GM12878 (cell line): ENCODE data around the gene RGS6. TPM values are rescaled to one million over a fixed set of nuclear protein-coding genes. Genes with fewer than 3 reads are reported as not detected.

ENCODE experiments used
- ATAC-seq: fragments of 200-7000 bp; cut with Tn5 transposase; 3 replicates; pipeline ENCODE4 v1.9.1; 2020; ENCODE audit warnings: mild to moderate bottlenecking, moderate library complexity
- BruUV-seq: library from RNA; stranded (reverse); fragments of 400-500 nt; replicated peaks from 2 replicates; lab custom pipeline; 2021; lab: Mats Ljungman, UMichigan
- CTCF ChIA-PET: fragments of 300-600 bp; sonication (Branson Sonifier 250); formaldehyde crosslinking; extraction: SDS; loops from one replicate; lab custom pipeline; 2021; ENCODE audit warnings: inconsistent platforms; lab: Yijun Ruan, JAX
- POLR2A ChIA-PET: fragments of 350-600 bp; formaldehyde crosslinking; extraction: SDS; loops from one replicate; lab custom pipeline; 2021; ENCODE audit warnings: inconsistent platforms; lab: Charles Lee
- RAD21 ChIA-PET: fragments of 300-600 bp; sonication (Branson Sonifier 250); formaldehyde crosslinking; loops from one replicate; lab custom pipeline; 2023; ENCODE audit warnings: antibody characterized with exemption; ENCODE audit not compliant: unreplicated experiment; lab: Charles Lee
- SMC1A ChIA-PET: fragments of 300-600 bp; sonication (Branson Sonifier 250); formaldehyde crosslinking; loops from one replicate; lab custom pipeline; 2023; ENCODE audit not compliant: unreplicated experiment, uncharacterized antibody; lab: Charles Lee
- DNase-seq: peaks from one replicate; pipeline ENCODE4 v3.0.0-alpha.2; 2011; ENCODE audit warnings: low read depth, low spot score
- FAIRE-seq: peaks from 3 replicates; lab custom pipeline; 2011; peaks lifted over from hg19 to GRCh38; lab: Jason Lieb, UNC
- H2AFZ ChIP-seq: 2 replicates; pipeline ENCODE4 v1.6.0; 2011; ENCODE audit warnings: low read depth, low read length, control low read depth; ENCODE audit not compliant: control insufficient read depth
- H3K27ac ChIP-seq: 2 replicates; pipeline ENCODE4 v1.5.1; 2011; ENCODE audit warnings: control low read depth; ENCODE audit not compliant: control insufficient read depth, insufficient read depth
- H3K27me3 ChIP-seq, 2 experiments: replicated peaks in 1 of 2; 2 replicates each; pipeline versions ENCODE4 v1.6.0 to v1.6.1; 2011; ENCODE audit warnings: low read length in 1 of 2; ENCODE audit not compliant: control insufficient read depth in 2 of 2, insufficient read depth in 2 of 2
- H3K36me3 ChIP-seq, 2 experiments: 2 replicates each; pipeline ENCODE4 v1.5.1; 2011; ENCODE audit warnings: low read length in 1 of 2; ENCODE audit not compliant: control insufficient read depth in 2 of 2, insufficient read depth in 2 of 2
- H3K4me1 ChIP-seq: 2 replicates; pipeline ENCODE4 v1.6.1; 2011; ENCODE audit warnings: mild to moderate bottlenecking, low read length, moderate library complexity, mixed read lengths; ENCODE audit not compliant: control insufficient read depth, insufficient read depth
- H3K4me2 ChIP-seq: 2 replicates; pipeline ENCODE4 v1.6.0; 2011; ENCODE audit warnings: control low read depth; ENCODE audit not compliant: control insufficient read depth, insufficient read depth
- H3K4me3 ChIP-seq: fragments of 200-600 bp; sonication (generic); 2 replicates; pipeline ENCODE4 v1.5.1; 2016
- H3K79me2 ChIP-seq: 2 replicates; pipeline ENCODE4 v1.6.0; 2011; ENCODE audit warnings: low read length; ENCODE audit not compliant: control insufficient read depth, insufficient read depth
- H3K9ac ChIP-seq: 2 replicates; pipeline ENCODE4 v1.8.0; 2011; ENCODE audit warnings: low read length, control low read depth, mixed read lengths; ENCODE audit not compliant: control insufficient read depth, insufficient read depth
- H3K9me3 ChIP-seq: replicated peaks from 3 replicates; pipeline ENCODE4 v1.5.1; 2011; ENCODE audit warnings: mild to moderate bottlenecking, low read length; ENCODE audit not compliant: control insufficient read depth, insufficient read depth
- H4K20me1 ChIP-seq: 2 replicates; pipeline ENCODE4 v1.6.0; 2011; ENCODE audit not compliant: control insufficient read depth, insufficient read depth
- ASH2L ChIP-seq: fragments of 300-600, 200-600 bp; sonication (generic); IDR thresholded peaks from 2 replicates; pipeline ENCODE4 v1.6.1; 2017; ENCODE audit warnings: low read depth, mild to moderate bottlenecking, borderline replicate concordance
- FOS ChIP-seq: IDR thresholded peaks from 3 replicates; pipeline ENCODE4 v1.6.1; 2011; ENCODE audit warnings: borderline replicate concordance; ENCODE audit not compliant: insufficient read length; ENCODE audit errors: extremely low read depth
- GABPA ChIP-seq: IDR thresholded peaks from 2 replicates; pipeline ENCODE4 v1.6.1; 2014; ENCODE audit warnings: antibody characterized with exemption, low read depth, mild to moderate bottlenecking, inconsistent platforms
- MAX ChIP-seq: IDR thresholded peaks from 2 replicates; pipeline ENCODE4 v1.6.1; 2012; ENCODE audit warnings: low read depth, low read length, improper control_type of control experiment
- MTA2 ChIP-seq: fragments of 450-650 bp; IDR thresholded peaks from 2 replicates; pipeline ENCODE4 v1.6.1; 2016; ENCODE audit warnings: low read depth, mild to moderate bottlenecking, moderate library complexity
- MXI1 ChIP-seq: fragments of 150-350 bp; IDR thresholded peaks from 2 replicates; pipeline ENCODE4 v1.6.1; 2011; ENCODE audit warnings: low read depth, mild to moderate bottlenecking, inconsistent platforms, low read length, improper control_type of control experiment
- MYB ChIP-seq: fragments of 150-350 bp; IDR thresholded peaks from 2 replicates; pipeline ENCODE4 v1.6.1; 2014; ENCODE audit warnings: mild to moderate bottlenecking, low read depth, low read length, borderline replicate concordance
- NFYB ChIP-seq: IDR thresholded peaks from 2 replicates; pipeline ENCODE4 v1.6.1; 2011; ENCODE audit warnings: low read depth, mild to moderate bottlenecking, low read length, improper control_type of control experiment, moderate library complexity; ENCODE audit not compliant: insufficient read depth
- POLR2AphosphoS5 ChIP-seq: IDR thresholded peaks from 2 replicates; pipeline ENCODE4 v1.6.1; 2011; ENCODE audit warnings: mild to moderate bottlenecking, low read length, inconsistent platforms
- RCOR1 ChIP-seq: conservative IDR thresholded peaks from 2 replicates; pipeline ENCODE4 v1.6.1; 2012; ENCODE audit warnings: low read depth, low read length, improper control_type of control experiment
- ZNF592 ChIP-seq: fragments of 450-650 bp; IDR thresholded peaks from 2 replicates; pipeline ENCODE4 v1.6.1; 2017; ENCODE audit warnings: mild to moderate bottlenecking, moderate library complexity
- ZNF622 ChIP-seq: fragments of 450-650 bp; IDR thresholded peaks from 2 replicates; pipeline ENCODE4 v1.6.1; 2017; ENCODE audit warnings: mild to moderate bottlenecking, inconsistent platforms
- ZZZ3 ChIP-seq: IDR thresholded peaks from 2 replicates; pipeline ENCODE4 v1.6.1; 2011; ENCODE audit warnings: low read depth; ENCODE audit not compliant: control insufficient read depth, insufficient read length
- WGBS: methylation state at CpG from one replicate; pipeline ENCODE4 v1.1.6; 2016; ENCODE audit warnings: low lambda C conversion rate; ENCODE audit not compliant: insufficient replicate concordance, insufficient coverage; ENCODE audit errors: missing lambda C conversion rate; 5-methylcytosine and 5-hydroxymethylcytosine counted together
- in situ Hi-C: fragments of 300-500 bp; cut with MboI; formaldehyde crosslinking; loops from 9 replicates; pipeline ENCODE4 v1.14.3; 2018; ENCODE audit warnings: mixed read lengths
- intact Hi-C: fragments of 100-400 bp; cut with micrococcal nuclease; formaldehyde crosslinking; loops from one replicate; pipeline ENCODE4 v1.14.2; 2022; ENCODE audit not compliant: unreplicated experiment
- polyA plus RNA-seq, 11 experiments: library from polyadenylated mRNA; depleted of rRNA in 4 of 11; unstranded in 6 of 11; stranded (reverse) in 5 of 11; fragments of >200 nt; fragmentation: Nextera tagmentation in 4 of 11; fragmentation: Illumina TruSeq in 1 of 11; extraction: Ambion mirVana in 4 of 11; extraction: Trizol in 1 of 11; gene quantifications; 1 replicate in 1 of 11; 2 replicates in 10 of 11; pipeline versions ENCODE4 v1.2.1 to v1.2.3, GENCODE V29; 2011 to 2016; ENCODE audit warnings: inconsistent platforms in 2 of 11, missing spikeins in 2 of 11, low read depth in 1 of 11
- total RNA-seq, 4 experiments: library from RNA; depleted of rRNA in 3 of 4; stranded (reverse); fragments of >200 nt in 3 of 4; fragmentation: Illumina TruSeq in 1 of 4; extraction: Trizol in 1 of 4; gene quantifications; 2 replicates each; pipeline versions ENCODE4 v1.2.1 to v1.2.3, GENCODE V29; 2013 to 2021
- TF ChIP-seq, protein P1 (sequence below): fragments of 150-350 bp; IDR thresholded peaks from 2 replicates; pipeline ENCODE4 v1.6.1; 2016; ENCODE audit warnings: low read depth, low read length
- TF ChIP-seq, protein P2 (sequence below): IDR thresholded peaks from 2 replicates; pipeline ENCODE4 v1.6.1; 2012; ENCODE audit warnings: low read depth, low read length, improper control_type of control experiment

The RGS6 gene
- total and polyA plus RNA-seq, 10 of the 15 experiments (the other 5 are each of a cell fraction or from before 2014, with no cell fraction given): 3.9 to 18.1 (median 12.4) TPM

DNA sequence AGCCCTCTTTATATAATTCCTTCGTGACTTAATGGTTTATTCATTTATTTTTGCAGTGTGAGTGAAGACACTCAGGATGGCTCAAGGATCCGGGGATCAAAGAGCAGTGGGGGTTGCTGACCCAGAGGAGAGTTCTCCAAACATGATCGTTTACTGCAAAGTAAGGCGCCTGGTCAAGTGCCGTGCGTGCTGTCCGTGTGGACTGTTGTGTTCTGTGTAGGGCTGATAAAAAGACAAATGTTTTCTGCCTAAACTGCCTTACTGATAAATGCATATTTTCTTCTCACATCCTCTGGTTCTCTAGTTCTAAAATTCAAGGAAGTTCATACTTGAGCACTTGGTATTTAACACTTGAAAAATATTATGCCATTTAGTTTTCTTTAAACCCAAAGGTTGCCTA lies 32.5 kb downstream of the RGS6 start:
- Histone ChIP-seq H3K9me3 (no peaks in the 10 kb centered on the region; the same call in 2 of the 3 replicates), H3K79me2 (no peaks in the 10 kb centered on the region), H3K27ac (no peak overlapping the region), H3K4me1 (peaks cover 26% of the 10 kb centered on the region), H2AFZ (no peak overlapping the region), H3K36me3 (no peaks in the 10 kb centered on the region), H3K4me2 (no peak overlapping the region), H3K9ac (no peak overlapping the region), H3K27me3 (no peaks in the 10 kb centered on the region), H3K4me3 (no peak overlapping the region), H4K20me1 (no peaks in the 10 kb centered on the region)
- CTCF ChIA-PET: interaction anchor here (1.1 kb wide), 1 partner anchor 9 kb away, joined by 4 read pairs; no protein-coding TSS in a partner anchor
- in situ Hi-C loops (no loop called here), intact Hi-C loops (no loop called here)
- POLR2A ChIA-PET: interaction anchor here (0.5 kb wide), 1 partner anchor 57 kb away, joined by 3 read pairs; no protein-coding TSS in a partner anchor
- no peak for ATAC-seq
- 78% methylated on average over 7 of the region's 7 CpGs for WGBS
- DNase-seq: no peak
- FAIRE-seq: no peak
- BruUV-seq: no TSS peak
- RAD21 ChIA-PET: no interaction called here
- SMC1A ChIA-PET: interaction anchor here (1.4 kb wide), 1 partner anchor 22 kb away, joined by 3 read pairs; no protein-coding TSS in a partner anchor
- TF ChIP-seq RCOR1 (no peak), GABPA (no peak), NFYB (no peak), ZZZ3 (no peak), MTA2 (no peak), ASH2L (no peak), MAX (no peak), MYB (no peak), ZNF592 (no peak), POLR2AphosphoS5 (no peak), FOS (no peak), MXI1 (no peak), ZNF622 (no peak)
- TF ChIP-seq, protein P1, sequence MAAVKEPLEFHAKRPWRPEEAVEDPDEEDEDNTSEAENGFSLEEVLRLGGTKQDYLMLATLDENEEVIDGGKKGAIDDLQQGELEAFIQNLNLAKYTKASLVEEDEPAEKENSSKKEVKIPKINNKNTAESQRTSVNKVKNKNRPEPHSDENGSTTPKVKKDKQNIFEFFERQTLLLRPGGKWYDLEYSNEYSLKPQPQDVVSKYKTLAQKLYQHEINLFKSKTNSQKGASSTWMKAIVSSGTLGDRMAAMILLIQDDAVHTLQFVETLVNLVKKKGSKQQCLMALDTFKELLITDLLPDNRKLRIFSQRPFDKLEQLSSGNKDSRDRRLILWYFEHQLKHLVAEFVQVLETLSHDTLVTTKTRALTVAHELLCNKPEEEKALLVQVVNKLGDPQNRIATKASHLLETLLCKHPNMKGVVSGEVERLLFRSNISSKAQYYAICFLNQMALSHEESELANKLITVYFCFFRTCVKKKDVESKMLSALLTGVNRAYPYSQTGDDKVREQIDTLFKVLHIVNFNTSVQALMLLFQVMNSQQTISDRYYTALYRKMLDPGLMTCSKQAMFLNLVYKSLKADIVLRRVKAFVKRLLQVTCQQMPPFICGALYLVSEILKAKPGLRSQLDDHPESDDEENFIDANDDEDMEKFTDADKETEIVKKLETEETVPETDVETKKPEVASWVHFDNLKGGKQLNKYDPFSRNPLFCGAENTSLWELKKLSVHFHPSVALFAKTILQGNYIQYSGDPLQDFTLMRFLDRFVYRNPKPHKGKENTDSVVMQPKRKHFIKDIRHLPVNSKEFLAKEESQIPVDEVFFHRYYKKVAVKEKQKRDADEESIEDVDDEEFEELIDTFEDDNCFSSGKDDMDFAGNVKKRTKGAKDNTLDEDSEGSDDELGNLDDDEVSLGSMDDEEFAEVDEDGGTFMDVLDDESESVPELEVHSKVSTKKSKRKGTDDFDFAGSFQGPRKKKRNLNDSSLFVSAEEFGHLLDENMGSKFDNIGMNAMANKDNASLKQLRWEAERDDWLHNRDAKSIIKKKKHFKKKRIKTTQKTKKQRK: no peak
- TF ChIP-seq, protein P2, sequence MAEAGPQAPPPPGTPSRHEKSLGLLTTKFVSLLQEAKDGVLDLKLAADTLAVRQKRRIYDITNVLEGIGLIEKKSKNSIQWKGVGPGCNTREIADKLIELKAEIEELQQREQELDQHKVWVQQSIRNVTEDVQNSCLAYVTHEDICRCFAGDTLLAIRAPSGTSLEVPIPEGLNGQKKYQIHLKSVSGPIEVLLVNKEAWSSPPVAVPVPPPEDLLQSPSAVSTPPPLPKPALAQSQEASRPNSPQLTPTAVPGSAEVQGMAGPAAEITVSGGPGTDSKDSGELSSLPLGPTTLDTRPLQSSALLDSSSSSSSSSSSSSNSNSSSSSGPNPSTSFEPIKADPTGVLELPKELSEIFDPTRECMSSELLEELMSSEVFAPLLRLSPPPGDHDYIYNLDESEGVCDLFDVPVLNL: no peak
